ENCODE results near the gene SLC9A9. TPM values are rescaled to one million over a fixed set of nuclear protein-coding genes. Genes with fewer than 3 reads are reported as not detected.

SLC9A9 gene
- total RNA-seq, 4 donors from 2014 or later: 12.8 to 63.8 (median 33.3) TPM

DNA sequence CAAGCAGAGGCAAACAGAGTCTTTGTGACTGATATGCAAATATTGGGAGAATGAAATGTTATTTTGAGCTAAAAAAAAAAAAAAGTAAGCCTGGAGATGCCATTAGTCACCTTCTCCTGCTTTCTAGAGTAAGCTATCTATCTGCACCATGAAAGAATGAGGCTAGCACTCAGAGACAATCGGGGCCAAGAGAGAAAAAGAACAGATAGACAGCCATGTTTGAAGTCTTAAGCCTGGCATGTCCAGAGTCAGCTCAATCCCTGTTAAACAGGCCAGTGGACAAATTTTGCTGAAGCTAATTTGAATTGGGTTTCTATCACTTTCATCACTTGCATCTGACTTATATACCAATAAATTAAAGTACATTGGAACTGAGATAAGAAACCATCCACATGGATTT, 204.4 kb downstream of the SLC9A9 start:
- Histone ChIP-seq H3K4me3 (no peak overlapping the region), H3K27me3 (no peaks in the 10 kb centered on the region), H3K36me3 (no peaks in the 10 kb centered on the region), H3K27ac (no peak overlapping the region), H3K9me3 (peaks cover 0 to under 1% of the 10 kb centered on the region in 2 donors), H3K4me1 (no peaks in the 10 kb centered on the region)
- no peak for TF ChIP-seq POLR2A (IDR thresholded peaks at IDR 0.05)
- TF ChIP-seq, protein P1, sequence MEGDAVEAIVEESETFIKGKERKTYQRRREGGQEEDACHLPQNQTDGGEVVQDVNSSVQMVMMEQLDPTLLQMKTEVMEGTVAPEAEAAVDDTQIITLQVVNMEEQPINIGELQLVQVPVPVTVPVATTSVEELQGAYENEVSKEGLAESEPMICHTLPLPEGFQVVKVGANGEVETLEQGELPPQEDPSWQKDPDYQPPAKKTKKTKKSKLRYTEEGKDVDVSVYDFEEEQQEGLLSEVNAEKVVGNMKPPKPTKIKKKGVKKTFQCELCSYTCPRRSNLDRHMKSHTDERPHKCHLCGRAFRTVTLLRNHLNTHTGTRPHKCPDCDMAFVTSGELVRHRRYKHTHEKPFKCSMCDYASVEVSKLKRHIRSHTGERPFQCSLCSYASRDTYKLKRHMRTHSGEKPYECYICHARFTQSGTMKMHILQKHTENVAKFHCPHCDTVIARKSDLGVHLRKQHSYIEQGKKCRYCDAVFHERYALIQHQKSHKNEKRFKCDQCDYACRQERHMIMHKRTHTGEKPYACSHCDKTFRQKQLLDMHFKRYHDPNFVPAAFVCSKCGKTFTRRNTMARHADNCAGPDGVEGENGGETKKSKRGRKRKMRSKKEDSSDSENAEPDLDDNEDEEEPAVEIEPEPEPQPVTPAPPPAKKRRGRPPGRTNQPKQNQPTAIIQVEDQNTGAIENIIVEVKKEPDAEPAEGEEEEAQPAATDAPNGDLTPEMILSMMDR (IDR thresholded peaks at IDR 0.05): no peak
- intact Hi-C loops (cut with DNase I; ENCODE audit: low total_unique reads): no loop called here
- DNase-seq: no peak

DNA sequence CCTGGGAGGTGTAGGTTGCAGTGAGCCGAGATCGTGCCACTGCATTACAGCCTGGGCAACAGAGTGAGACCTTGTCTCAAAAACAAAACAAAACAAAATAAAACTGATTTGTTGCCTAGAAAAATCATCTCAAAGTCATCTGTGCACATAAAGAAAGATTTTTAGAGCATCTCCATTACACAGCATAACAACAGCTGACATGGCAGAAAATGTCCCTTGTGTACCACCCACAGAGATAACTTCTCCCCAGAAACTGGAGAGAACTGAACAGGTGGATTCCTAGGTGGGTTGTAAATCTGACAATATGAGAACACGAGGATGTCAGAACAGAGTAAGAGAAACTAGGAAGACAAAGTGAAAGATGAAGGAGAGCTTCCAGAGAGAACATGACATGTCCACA, 207.5 kb downstream of the SLC9A9 start:
- intact Hi-C loops (cut with DNase I; ENCODE audit: low total_unique reads): no loop called here
- H3K4me3 ChIP-seq: no peak overlapping the region
- H3K9me3 ChIP-seq: peaks cover 0 to 4% of the 10 kb centered on the region in 2 donors
- no peaks in the 10 kb centered on the region for H3K36me3 ChIP-seq
- H3K27ac ChIP-seq: no peak overlapping the region
- TF ChIP-seq, protein P1 (IDR thresholded peaks at IDR 0.05): no peak
- TF ChIP-seq POLR2A (IDR thresholded peaks at IDR 0.05): no peak
- no peak for DNase-seq
- H3K4me1 ChIP-seq: no peaks in the 10 kb centered on the region
- no peaks in the 10 kb centered on the region for H3K27me3 ChIP-seq

DNA sequence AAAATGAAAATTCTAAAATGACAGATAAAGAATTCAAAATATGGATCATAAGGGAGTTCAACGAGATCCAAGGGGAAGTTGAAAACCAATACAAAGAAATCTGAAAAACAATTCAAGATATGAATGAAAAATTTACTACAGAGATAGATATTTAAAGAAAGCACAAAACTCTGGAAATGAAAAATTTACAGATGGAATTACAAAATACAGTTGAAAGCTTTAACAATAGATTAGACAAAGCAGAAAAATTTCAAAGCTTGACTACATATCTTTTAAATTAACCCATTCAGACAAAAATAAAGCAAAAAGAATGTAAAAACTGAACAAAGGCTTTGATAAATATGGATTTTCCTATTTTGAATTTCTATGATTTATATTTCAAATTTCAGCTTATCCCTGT, 211.1 kb downstream of the SLC9A9 start:
- H3K9me3 ChIP-seq: peaks cover 0 to 4% of the 10 kb centered on the region in 2 donors
- no peaks in the 10 kb centered on the region for H3K36me3 ChIP-seq
- no peaks in the 10 kb centered on the region for H3K4me1 ChIP-seq
- TF ChIP-seq, protein P1 (IDR thresholded peaks at IDR 0.05): no peak
- no peak for TF ChIP-seq POLR2A (IDR thresholded peaks at IDR 0.05)
- intact Hi-C loops (cut with DNase I; ENCODE audit: low total_unique reads): no loop called here
- DNase-seq: no peak
- H3K27me3 ChIP-seq: no peaks in the 10 kb centered on the region
- H3K4me3 ChIP-seq: no peak overlapping the region
- no peak overlapping the region for H3K27ac ChIP-seq

DNA sequence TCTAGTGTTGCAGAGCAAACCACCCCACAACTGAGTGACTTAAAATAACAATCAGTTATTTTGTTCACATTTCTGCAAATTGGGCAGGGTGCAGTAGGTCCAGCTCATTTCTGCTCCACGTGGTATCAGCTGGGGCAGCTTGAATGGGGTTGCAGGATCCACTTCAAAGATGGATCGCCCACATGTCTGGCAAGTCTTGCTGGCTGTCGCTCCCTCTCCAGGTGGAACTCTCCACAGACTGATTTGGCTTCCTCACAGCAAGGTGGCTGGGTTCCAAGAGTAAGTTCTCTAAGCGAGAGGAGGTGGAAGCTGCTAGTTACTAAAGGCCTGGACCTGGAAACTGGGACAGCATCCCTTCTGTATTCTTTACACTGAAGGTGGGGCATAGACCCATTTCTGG, 213.3 kb downstream of the SLC9A9 start:
- no peak overlapping the region for H3K27ac ChIP-seq
- H3K27me3 ChIP-seq: no peaks in the 10 kb centered on the region
- H3K36me3 ChIP-seq: no peaks in the 10 kb centered on the region
- no peak for TF ChIP-seq POLR2A (IDR thresholded peaks at IDR 0.05)
- TF ChIP-seq, protein P1 (IDR thresholded peaks at IDR 0.05): no peak
- intact Hi-C loops (cut with DNase I; ENCODE audit: low total_unique reads): no loop called here
- H3K4me1 ChIP-seq: no peaks in the 10 kb centered on the region
- H3K9me3 ChIP-seq: peaks cover 0 to 4% of the 10 kb centered on the region in 2 donors
- H3K4me3 ChIP-seq: no peak overlapping the region
- no peak for DNase-seq

DNA sequence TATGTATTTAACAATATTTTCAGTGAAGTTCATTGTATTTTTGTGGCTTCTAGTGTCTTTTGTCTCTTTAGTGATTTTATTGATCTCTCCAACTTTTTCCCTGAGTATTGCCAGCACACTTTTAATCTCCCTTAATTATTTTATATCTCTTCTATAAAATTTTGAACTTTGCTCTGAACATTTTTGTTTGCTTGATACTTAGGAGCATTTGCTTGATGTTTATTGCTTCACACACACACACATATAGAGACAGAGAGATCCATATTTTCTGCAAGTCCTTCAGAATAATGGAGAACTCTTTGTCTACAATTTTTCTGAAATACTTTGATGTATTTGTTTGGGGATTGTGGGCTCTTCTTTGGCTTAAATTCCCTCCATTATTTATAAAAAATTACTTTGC, 213.8 kb downstream of the SLC9A9 start:
- no peak for DNase-seq
- intact Hi-C loops (cut with DNase I; ENCODE audit: low total_unique reads): no loop called here

More for the DNA sequence above, 213.8 kb downstream of the SLC9A9 start:
- no peak overlapping the region for H3K27ac ChIP-seq
- no peaks in the 10 kb centered on the region for H3K36me3 ChIP-seq
- no peaks in the 10 kb centered on the region for H3K4me1 ChIP-seq
- no peak overlapping the region for H3K4me3 ChIP-seq
- H3K27me3 ChIP-seq: no peaks in the 10 kb centered on the region
- TF ChIP-seq, protein P1 (IDR thresholded peaks at IDR 0.05): no peak
- peaks cover 0 to 4% of the 10 kb centered on the region in 2 donors for H3K9me3 ChIP-seq

Data from uterus (tissue), 4 donors.